HepG2 (cell line): Measurements from ENCODE around the gene NEDD8. TPM values are rescaled to one million over a fixed set of nuclear protein-coding genes. Genes with fewer than 3 reads are reported as not detected.
A peak's percentile ranks its signal among the peaks of the same experiment; 100 is the strongest.

Experiments used
- AGO2 ChIP-seq: fragments of 200-400 bp; formaldehyde crosslinking; optimal IDR thresholded peaks from 2 replicates; pipeline ENCODE3; 2017; ENCODE audit warnings: mild to moderate bottlenecking, low read depth, low read length, moderate library complexity
- DNMT1 ChIP-seq: sonication (generic); formaldehyde crosslinking; IDR thresholded peaks from 2 replicates; pipeline ENCODE4 v1.5.1; 2020; ENCODE audit warnings: mild to moderate bottlenecking, missing genetic modification reagents
- ELF4 ChIP-seq: sonication (generic); formaldehyde crosslinking; IDR thresholded peaks from 2 replicates; pipeline ENCODE4 v1.5.0; 2020; ENCODE audit warnings: missing genetic modification reagents, mild to moderate bottlenecking, moderate library complexity, borderline replicate concordance
- HHEX ChIP-seq: IDR thresholded peaks from 2 replicates; pipeline ENCODE4 v1.6.1; 2016; ENCODE audit warnings: control low read depth
- HIVEP1 ChIP-seq: sonication (generic); formaldehyde crosslinking; IDR thresholded peaks from 2 replicates; pipeline ENCODE4 v1.4.0; 2020; ENCODE audit warnings: mild to moderate bottlenecking, missing genetic modification reagents
- KDM4B ChIP-seq: sonication (generic); formaldehyde crosslinking; IDR thresholded peaks from 2 replicates; pipeline ENCODE4 v1.4.0; 2020; ENCODE audit warnings: missing genetic modification reagents
- MTA1 ChIP-seq: sonication (generic); formaldehyde crosslinking; IDR thresholded peaks from 2 replicates; pipeline ENCODE4 v1.4.0; 2020; ENCODE audit warnings: missing genetic modification reagents, mild to moderate bottlenecking, borderline replicate concordance
- MXI1 ChIP-seq: IDR thresholded peaks from 3 replicates; pipeline ENCODE4 v1.6.1; 2012; ENCODE audit warnings: low read depth, low read length, inconsistent platforms, borderline replicate concordance
- NFATC3 ChIP-seq: sonication (generic); formaldehyde crosslinking; IDR thresholded peaks from 2 replicates; pipeline ENCODE4 v1.5.1; 2020; ENCODE audit warnings: mild to moderate bottlenecking, missing genetic modification reagents
- RBFOX2 ChIP-seq: fragments of 200-400 bp; formaldehyde crosslinking; IDR thresholded peaks from 2 replicates; pipeline ENCODE4 v1.6.1; 2017; ENCODE audit warnings: low read depth, mild to moderate bottlenecking, low read length
- SCMH1 ChIP-seq: sonication (generic); formaldehyde crosslinking; IDR thresholded peaks from 2 replicates; pipeline ENCODE4 v1.9.0; 2021; ENCODE audit warnings: missing genetic modification reagents, mild to moderate bottlenecking, borderline replicate concordance
- ZMYM4 ChIP-seq: sonication (generic); formaldehyde crosslinking; IDR thresholded peaks from 2 replicates; pipeline ENCODE4 v1.8.1; 2023; ENCODE audit warnings: mild to moderate bottlenecking, missing genetic modification reagents
- ZNF251 ChIP-seq: sonication (generic); formaldehyde crosslinking; IDR thresholded peaks from 2 replicates; pipeline ENCODE4 v1.9.0; 2021; ENCODE audit warnings: mild to moderate bottlenecking, missing genetic modification reagents
- polyA plus RNA-seq, 8 experiments: library from polyadenylated mRNA; depleted of rRNA in 3 of 8; stranded (reverse) in 7 of 8; unstranded in 1 of 8; fragments of >200 nt; fragmentation: Illumina TruSeq in 4 of 8; extraction: Trizol in 4 of 8; gene quantifications; 2 replicates each; pipeline versions ENCODE4 v1.2.1 to v1.2.3, GENCODE V29; 2011 to 2016; ENCODE audit warnings: low read depth in 4 of 8, missing spikeins in 1 of 8, mixed read lengths in 1 of 8; ENCODE audit not compliant: insufficient read depth in 1 of 8
- total RNA-seq, 5 experiments: library from RNA; depleted of rRNA; stranded (reverse); fragments of >200 nt; fragmentation: Illumina TruSeq; extraction: Trizol; gene quantifications; 2 replicates each; pipeline ENCODE4 v1.2.3, GENCODE V29; 2016; ENCODE audit warnings: low read depth in 1 of 5
- TF ChIP-seq, protein P1 (sequence below): IDR thresholded peaks from 2 replicates; pipeline ENCODE4 v1.6.1; 2012; ENCODE audit warnings: low read depth, low read length, improper control_type of control experiment

The NEDD8 gene
- total and polyA plus RNA-seq, 2 of the 13 experiments (the other 11 are each of a cell fraction or from before 2014, with no cell fraction given) = 535 to 713 TPM

DNA sequence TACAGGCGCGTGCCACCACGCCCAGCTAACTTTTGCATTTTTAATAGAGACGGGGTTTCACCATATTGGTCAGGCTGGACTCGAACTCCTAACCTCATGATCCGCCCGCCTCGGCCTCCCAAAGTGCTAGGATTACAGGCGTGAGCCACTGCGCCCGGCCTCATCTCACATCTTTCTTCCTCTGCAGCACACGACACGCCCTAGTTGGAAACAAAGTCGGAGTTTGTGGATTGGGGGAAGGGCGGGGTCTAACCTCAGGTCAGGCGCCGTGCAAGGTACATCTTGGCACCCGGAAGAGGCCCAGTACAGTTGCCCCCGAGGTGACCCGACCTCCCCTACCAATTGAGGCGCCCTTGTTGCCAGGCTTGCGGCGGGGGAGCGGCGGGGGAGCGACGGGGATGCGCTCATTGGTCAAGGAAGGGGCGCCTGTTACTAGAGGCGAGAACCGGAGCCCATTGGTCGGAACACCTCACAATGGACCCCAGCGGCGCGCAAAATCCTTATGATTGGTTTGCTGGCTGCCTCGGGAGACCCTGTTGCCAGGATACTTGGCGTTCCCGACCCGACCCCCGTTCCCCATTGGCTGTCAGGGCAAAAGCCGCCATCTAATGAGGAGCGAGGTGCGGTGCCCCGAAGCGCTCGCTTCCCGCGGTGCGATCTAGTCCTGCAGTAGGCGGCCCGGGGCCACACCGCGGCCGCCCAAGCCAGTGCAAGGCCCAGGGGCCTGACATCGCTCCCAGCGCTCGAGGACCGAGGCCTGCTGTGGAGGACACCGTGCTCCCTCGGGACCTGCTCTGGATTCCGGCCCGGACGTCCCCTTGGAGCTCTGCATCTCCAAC lies 60.5 kb downstream of the NEDD8 start, which contains the start of gene REC8 (continued):
- no peak for TF ChIP-seq HHEX
- TF ChIP-seq, protein P1, sequence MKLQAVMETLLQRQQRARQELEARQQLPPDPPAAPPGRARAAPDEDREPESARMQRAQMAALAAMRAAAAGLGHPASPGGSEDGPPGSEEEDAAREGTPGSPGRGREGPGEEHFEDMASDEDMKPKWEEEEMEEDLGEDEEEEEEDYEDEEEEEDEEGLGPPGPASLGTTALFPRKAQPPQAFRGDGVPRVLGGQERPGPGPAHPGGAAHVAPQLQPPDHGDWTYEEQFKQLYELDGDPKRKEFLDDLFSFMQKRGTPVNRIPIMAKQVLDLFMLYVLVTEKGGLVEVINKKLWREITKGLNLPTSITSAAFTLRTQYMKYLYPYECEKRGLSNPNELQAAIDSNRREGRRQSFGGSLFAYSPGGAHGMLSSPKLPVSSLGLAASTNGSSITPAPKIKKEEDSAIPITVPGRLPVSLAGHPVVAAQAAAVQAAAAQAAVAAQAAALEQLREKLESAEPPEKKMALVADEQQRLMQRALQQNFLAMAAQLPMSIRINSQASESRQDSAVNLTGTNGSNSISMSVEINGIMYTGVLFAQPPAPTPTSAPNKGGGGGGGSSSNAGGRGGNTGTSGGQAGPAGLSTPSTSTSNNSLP = no peak
- TF ChIP-seq ZNF251 (CRISPR knock-in tag) = no peak
- TF ChIP-seq DNMT1 (CRISPR knock-in tag) = 0 out of 2 replicates have a peak, but pooled peaks have one; percentile 24
- no peak for TF ChIP-seq ELF4 (CRISPR knock-in tag)
- peak; percentile 95 for TF ChIP-seq AGO2
- TF ChIP-seq MXI1 = no peak
- TF ChIP-seq ZMYM4 (CRISPR knock-in tag) = no peak
- TF ChIP-seq SCMH1 (CRISPR knock-in tag) = no peak
- TF ChIP-seq HIVEP1 (CRISPR knock-in tag) = peak; percentile 44; the same call in 1 of the 2 replicates
- peak; percentile 64 for TF ChIP-seq RBFOX2
- TF ChIP-seq KDM4B (CRISPR knock-in tag) = no peak
- peak; percentile 47; the same call in 1 of the 2 replicates for TF ChIP-seq MTA1 (CRISPR knock-in tag)
- TF ChIP-seq NFATC3 (CRISPR knock-in tag) = no peak
